NCI-H524 (cell line): ENCODE measurements around the gene RRM1.
"Not testable (repeated sequence)": the region's sequence is repeated elsewhere in the genome, so short reads cannot be mapped to it uniquely, and the experiment has no call there.

ENCODE experiments used
- DNase-seq, 2 experiments: peaks; one replicate each; lab custom pipeline; 2025; lab: John Stamatoyannopoulos, UW

Gene RRM1

GRCh38 chr11:4083198-4083597 lies 11.4 kb upstream of the RRM1 start:
- DNase-seq, result no peak

- DNase-seq, result no peak
Measured at GRCh38 chr11:4084406-4085125, 10.0 kb upstream of the RRM1 start.

GRCh38 chr11:4085575-4085974 lies 9.0 kb upstream of the RRM1 start:
- DNase-seq, result no peak

- no peak for DNase-seq
Measured at GRCh38 chr11:4086575-4087353, 7.8 kb upstream of the RRM1 start.

GRCh38 chr11:4087551-4087950 lies 7.0 kb upstream of the RRM1 start:
- no peak for DNase-seq

- no peak for DNase-seq
Measured at GRCh38 chr11:4090258-4090657, 4.3 kb upstream of the RRM1 start.

- DNase-seq, result no peak
Measured at GRCh38 chr11:4092026-4092425, 2.6 kb upstream of the RRM1 start.

GRCh38 chr11:4093519-4094347 lies 866 bp upstream of the RRM1 start:
- DNase-seq, result no peak

GRCh38 chr11:4095509-4096230 lies 1.1 kb downstream of the RRM1 start:
- no peak for DNase-seq

- no peak for DNase-seq
Measured at GRCh38 chr11:4098026-4098621, 3.5 kb downstream of the RRM1 start.

- no peak for DNase-seq
Measured at GRCh38 chr11:4102711-4103110, 8.1 kb downstream of the RRM1 start.

GRCh38 chr11:4103269-4103668 lies 8.7 kb downstream of the RRM1 start:
- no peak for DNase-seq

- no peak for DNase-seq
Measured at GRCh38 chr11:4105916-4106315, 11.3 kb downstream of the RRM1 start.

GRCh38 chr11:4111834-4112233 lies 17.2 kb downstream of the RRM1 start:
- DNase-seq, result no peak

- no peak for DNase-seq
Measured at GRCh38 chr11:4115128-4115527, 20.5 kb downstream of the RRM1 start.

GRCh38 chr11:4118107-4118506 lies 23.5 kb downstream of the RRM1 start:
- DNase-seq, result no peak

- DNase-seq, result no peak
Measured at GRCh38 chr11:4123218-4123617, 28.6 kb downstream of the RRM1 start.

GRCh38 chr11:4125141-4125540 lies 30.5 kb downstream of the RRM1 start:
- no peak for DNase-seq

GRCh38 chr11:4127357-4127756 lies 32.8 kb downstream of the RRM1 start:
- DNase-seq, result no peak

GRCh38 chr11:4130219-4130618 lies 35.6 kb downstream of the RRM1 start:
- not testable (repeated sequence) for DNase-seq

GRCh38 chr11:4134806-4135205 lies 40.2 kb downstream of the RRM1 start:
- no peak for DNase-seq

GRCh38 chr11:4138497-4138896 lies 43.9 kb downstream of the RRM1 start:
- no peak for DNase-seq
